GM12872 (cell line): ENCODE results near the gene FFAR4.

Source experiments
- TF ChIP-seq, protein P1 (sequence below): IDR thresholded peaks from 3 replicates; pipeline ENCODE4 v1.5.1; 2011; ENCODE audit warnings: low read depth, mild to moderate bottlenecking, low read length, moderate library complexity; ENCODE audit not compliant: insufficient read depth

Gene FFAR4

DNA sequence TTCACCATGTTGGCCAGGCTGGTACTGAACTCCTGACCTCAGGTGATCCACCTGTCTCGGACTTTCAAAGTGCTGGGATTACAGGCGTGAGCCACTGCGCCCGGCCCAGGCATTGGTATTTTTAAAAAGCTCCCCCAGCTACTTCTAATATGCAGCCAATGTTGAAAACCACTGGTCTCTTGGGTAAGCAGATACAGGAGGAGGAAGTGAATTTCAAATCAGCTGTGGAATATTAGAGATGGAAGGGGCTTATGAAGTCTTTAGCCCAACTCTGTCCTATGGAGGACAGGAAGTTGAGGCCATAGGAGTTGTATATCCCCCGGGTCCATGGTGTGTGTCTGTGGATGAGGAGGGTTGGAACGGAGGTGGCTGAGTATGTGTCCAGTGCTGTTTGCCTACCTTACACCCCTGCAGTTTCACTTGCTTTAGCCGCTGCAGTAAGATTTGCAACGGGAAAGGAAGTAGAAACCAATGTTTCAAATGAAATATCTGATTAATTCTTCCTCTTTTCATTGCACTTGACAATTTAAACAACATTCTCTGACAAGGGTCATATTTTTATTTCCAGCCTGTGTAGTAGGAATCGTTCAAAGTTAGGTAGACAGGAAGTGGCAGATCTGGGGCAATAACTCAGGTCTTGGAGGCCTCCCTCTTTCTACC, 49.2 kb downstream of the FFAR4 start:
- TF ChIP-seq, protein P1, sequence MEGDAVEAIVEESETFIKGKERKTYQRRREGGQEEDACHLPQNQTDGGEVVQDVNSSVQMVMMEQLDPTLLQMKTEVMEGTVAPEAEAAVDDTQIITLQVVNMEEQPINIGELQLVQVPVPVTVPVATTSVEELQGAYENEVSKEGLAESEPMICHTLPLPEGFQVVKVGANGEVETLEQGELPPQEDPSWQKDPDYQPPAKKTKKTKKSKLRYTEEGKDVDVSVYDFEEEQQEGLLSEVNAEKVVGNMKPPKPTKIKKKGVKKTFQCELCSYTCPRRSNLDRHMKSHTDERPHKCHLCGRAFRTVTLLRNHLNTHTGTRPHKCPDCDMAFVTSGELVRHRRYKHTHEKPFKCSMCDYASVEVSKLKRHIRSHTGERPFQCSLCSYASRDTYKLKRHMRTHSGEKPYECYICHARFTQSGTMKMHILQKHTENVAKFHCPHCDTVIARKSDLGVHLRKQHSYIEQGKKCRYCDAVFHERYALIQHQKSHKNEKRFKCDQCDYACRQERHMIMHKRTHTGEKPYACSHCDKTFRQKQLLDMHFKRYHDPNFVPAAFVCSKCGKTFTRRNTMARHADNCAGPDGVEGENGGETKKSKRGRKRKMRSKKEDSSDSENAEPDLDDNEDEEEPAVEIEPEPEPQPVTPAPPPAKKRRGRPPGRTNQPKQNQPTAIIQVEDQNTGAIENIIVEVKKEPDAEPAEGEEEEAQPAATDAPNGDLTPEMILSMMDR: no peak

DNA sequence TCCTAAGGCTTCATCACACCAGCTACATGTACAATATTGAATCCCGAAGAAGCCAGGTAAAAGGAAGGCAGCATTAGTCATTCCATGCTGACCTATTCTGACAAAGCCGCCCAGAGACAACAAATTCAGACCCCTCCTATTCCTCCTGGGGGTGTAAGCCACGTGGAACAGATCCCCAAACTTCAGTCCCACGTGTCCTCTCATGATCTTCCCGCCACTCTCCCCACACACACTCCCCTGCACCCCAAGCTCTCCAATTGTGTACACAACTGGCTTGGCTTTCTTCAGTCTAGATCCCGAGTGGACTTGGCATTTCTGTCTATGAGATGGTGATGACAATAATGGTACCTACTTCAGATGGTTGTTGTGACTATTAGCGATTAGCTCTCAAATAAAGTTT, 54.5 kb downstream of the FFAR4 start:
- TF ChIP-seq, protein P1: no peak

DNA sequence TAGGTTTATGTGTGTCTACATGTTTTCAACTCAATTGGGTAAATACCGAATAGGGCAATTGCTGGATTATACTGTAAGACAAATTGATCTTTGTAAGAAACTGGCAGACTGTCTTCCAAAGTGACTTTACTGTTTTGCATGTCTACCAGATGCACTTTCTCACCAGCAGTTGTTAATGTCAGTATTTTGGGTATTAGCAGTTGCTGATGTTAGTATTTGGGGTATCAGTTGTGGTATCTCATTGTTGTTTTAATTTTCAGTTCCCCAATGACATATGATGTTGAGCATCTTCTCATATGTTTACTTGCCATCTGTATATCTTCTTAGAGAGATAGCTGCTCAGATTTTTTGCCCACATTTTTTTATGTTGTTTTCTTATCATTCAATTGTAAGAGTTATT, 56.5 kb downstream of the FFAR4 start:
- TF ChIP-seq, protein P1: no peak

DNA sequence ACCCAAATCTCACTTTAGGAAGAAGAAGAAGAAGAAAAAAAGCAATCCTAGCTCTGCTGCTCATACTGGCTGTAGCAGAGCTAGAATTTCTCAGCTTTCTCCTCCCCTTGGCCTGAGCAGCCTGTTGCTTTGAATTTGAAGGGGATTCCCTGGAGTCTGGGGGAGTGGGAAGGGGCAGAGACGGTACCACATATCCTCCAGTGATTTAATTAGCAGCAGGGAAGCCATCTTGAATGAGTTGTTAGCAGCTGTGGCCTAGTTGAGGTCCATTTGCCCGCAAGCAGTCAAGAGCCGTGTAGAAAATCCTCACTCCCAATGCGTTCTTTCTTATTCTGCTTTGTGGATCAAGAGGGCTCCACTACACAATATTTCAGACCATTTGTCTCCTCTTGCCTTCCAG, 62.4 kb downstream of the FFAR4 start:
- TF ChIP-seq, protein P1: no peak

DNA sequence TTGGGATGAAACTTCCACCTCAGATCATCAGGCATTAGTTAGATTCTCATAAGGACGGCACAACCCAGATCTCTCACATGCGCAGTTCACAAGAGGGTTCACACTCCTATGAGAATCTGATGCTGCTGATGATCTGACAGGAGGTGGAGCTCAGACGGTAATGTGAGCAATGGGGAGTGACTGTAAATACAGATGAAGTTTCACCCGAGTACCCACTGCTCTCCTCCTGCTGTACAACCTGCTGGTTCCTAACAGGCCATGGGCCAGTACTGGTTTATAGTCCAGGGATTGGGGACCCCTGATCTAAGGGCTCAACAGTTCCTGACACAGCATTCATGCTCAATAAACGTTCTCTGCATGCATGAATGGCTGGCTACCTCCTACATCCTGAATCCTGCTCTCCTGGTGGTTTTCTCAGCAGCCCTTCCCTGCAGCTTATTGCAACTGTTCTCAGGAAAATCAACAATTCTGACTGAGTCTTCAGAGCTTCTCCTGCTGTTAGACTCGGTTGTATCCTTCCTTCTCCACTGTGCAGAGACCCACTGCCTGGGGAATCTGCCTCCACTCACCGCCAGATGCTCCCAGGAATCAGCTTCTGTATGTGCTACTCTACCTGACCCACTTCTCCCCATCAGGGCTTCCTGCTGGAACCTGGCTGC, 63.3 kb downstream of the FFAR4 start:
- TF ChIP-seq, protein P1: no peak

DNA sequence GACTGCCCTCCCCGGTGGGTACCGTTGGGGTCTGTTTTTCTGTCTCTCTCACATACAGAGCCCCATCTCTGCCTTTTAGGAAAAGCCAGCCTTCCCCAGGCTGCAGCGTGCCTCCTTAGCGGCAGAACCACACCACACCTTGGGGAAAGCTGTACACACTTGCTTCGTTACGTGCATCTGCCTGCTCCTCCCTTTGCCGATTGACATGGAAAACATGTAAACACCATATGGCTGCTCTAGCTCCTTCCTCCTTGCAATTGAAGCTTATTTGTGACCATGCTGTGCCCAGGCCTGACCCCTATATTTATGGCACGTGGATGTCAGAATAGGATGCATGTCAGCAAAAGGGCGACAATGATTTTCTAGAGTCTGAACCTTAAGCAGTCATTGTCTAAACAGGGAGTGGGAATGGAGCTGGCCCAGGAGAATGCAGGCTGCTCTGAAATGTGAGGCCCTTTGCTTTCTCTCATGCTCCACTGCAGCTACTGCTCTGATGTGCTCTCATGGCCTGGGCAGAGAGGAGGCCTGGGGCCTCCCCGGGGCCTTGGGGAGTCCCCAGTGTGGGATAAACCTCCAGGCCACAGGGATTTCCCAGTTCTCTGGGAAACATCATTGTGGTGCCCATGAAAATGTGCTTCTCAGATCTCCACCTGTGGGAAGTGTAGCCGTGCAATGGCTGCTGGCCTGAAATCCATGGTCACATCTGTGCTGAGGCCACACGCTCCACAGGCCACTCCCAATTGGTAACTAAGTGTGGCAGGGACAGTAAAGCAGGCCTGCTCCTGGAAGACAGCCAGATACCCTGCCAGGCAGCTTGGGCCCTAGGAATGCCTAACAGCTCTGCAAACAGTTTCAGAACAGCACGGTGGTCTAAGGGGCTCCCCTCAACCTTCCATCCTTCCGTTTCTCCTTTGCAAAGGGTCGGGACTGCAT, 64.4 kb downstream of the FFAR4 start:
- TF ChIP-seq, protein P1: no peak
